Endothelial cell (in vitro differentiated cells): Measurements from ENCODE around the gene C19orf33. TPM values are rescaled to one million over a fixed set of nuclear protein-coding genes. Genes with fewer than 3 reads are reported as not detected.
"Not testable (repeated sequence)": the region's sequence is repeated elsewhere in the genome, so short reads cannot be mapped to it uniquely, and the experiment has no call there.

Experiments
- DNase-seq: peaks from one replicate; pipeline ENCODE4 v3.0.0; 2021; ENCODE audit warnings: low spot score
- H3K27ac Mint-ChIP-seq: one replicate; pipeline ENCODE4 v1.8.0; 2021; ENCODE audit warnings: mixed read lengths, inconsistent platforms; ENCODE audit not compliant: unreplicated experiment
- H3K27me3 Mint-ChIP-seq: one replicate; pipeline ENCODE4 v1.8.0; 2021; ENCODE audit warnings: mild to moderate bottlenecking, moderate library complexity, mixed read lengths, inconsistent platforms; ENCODE audit not compliant: unreplicated experiment
- H3K36me3 Mint-ChIP-seq: one replicate; pipeline ENCODE4 v1.8.0; 2021; ENCODE audit warnings: mild to moderate bottlenecking, low read depth, mixed read lengths, inconsistent platforms; ENCODE audit not compliant: unreplicated experiment
- H3K4me1 Mint-ChIP-seq: one replicate; pipeline ENCODE4 v1.8.0; 2021; ENCODE audit warnings: mild to moderate bottlenecking, mixed read lengths, inconsistent platforms; ENCODE audit not compliant: unreplicated experiment
- H3K4me3 Mint-ChIP-seq: one replicate; pipeline ENCODE4 v1.8.0; 2021; ENCODE audit warnings: mild to moderate bottlenecking, mixed read lengths, inconsistent platforms; ENCODE audit not compliant: unreplicated experiment
- H3K9me3 Mint-ChIP-seq: one replicate; pipeline ENCODE4 v1.8.0; 2021; ENCODE audit warnings: mixed read lengths, inconsistent platforms; ENCODE audit not compliant: unreplicated experiment
- CTCF ChIP-seq: fragments of 200-600 bp; sonication (generic); IDR thresholded peaks from one replicate; pipeline ENCODE4 v1.5.0; 2021; ENCODE audit warnings: antibody characterized with exemption; ENCODE audit not compliant: unreplicated experiment
- long read RNA-seq: library from polyadenylated mRNA; unstranded; transcript quantifications from one replicate; pipeline ENCODE4 v2.0.0, GENCODE V29; 2020; ENCODE audit not compliant: unreplicated experiment
- total RNA-seq: library from RNA; stranded (reverse); fragmentation: NEBNext Ultra II Directional; extraction: Animal tissue kit (Norgen Biotek cat#: 25700); gene quantifications from one replicate; pipeline ENCODE4 v1.2.1, GENCODE V29; 2021; ENCODE audit not compliant: unreplicated experiment

Gene C19orf33
- 2.7 TPM for total RNA-seq
- long read RNA-seq, partial matches to known transcripts: 0 of 5 reads
- long read RNA-seq, other reads (novel, unspliced or antisense): 0 of 5 reads

- H3K36me3 Mint-ChIP-seq: peaks cover 4% of the 10 kb centered on the region
Observed at GRCh38 chr19:38303517-38304351, at the start of gene C19orf33. Gene C19orf33 (plus strand): TSS chr19:38304251. CDS start chr19:38304262, 11 bp downstream.

GRCh38 chr19:38255383-38256014, 48.6 kb upstream of the C19orf33 start:
- Mint-ChIP-seq H3K9me3 (no peaks in the 10 kb centered on the region), H3K27ac (no peak overlapping the region), H3K4me3 (no peak overlapping the region), H3K27me3 (peaks cover 23% of the 10 kb centered on the region), H3K36me3 (no peaks in the 10 kb centered on the region), H3K4me1 (peaks cover 6% of the 10 kb centered on the region)
- no peak for DNase-seq
- TF ChIP-seq CTCF: no peak

More at GRCh38 chr19:38303517-38304351, at the start of gene C19orf33:
- Mint-ChIP-seq H3K9me3 (no peaks in the 10 kb centered on the region), H3K4me3 (no peak within 1 kb of the TSS), H3K4me1 (peaks cover 9% of the 10 kb centered on the region), H3K27me3 (peaks cover 6% of the 10 kb centered on the region), H3K27ac (no peak within 1 kb of the TSS)
- no peak for DNase-seq
- TF ChIP-seq CTCF: no peak

- H3K27ac Mint-ChIP-seq, DNase-seq, H3K9me3 Mint-ChIP-seq, H3K4me3 Mint-ChIP-seq, H3K36me3 Mint-ChIP-seq: not testable (repeated sequence)
- Mint-ChIP-seq H3K4me1 (peaks cover 18% of the 10 kb centered on the region), H3K27me3 (peaks cover 17% of the 10 kb centered on the region)
Observed at GRCh38 chr19:38261942-38262341, 42.1 kb upstream of the C19orf33 start.

GRCh38 chr19:38262585-38263268, 41.3 kb upstream of the C19orf33 start:
- no peak for TF ChIP-seq CTCF
- H3K27ac Mint-ChIP-seq: peak overlapping the region; percentile 11
- H3K4me1 Mint-ChIP-seq: peaks cover 24% of the 10 kb centered on the region
- H3K4me3 Mint-ChIP-seq: peak overlapping the region; percentile 51
- H3K9me3 Mint-ChIP-seq: no peaks in the 10 kb centered on the region
- H3K27me3 Mint-ChIP-seq: peaks cover 13% of the 10 kb centered on the region
- H3K36me3 Mint-ChIP-seq: peaks cover 3% of the 10 kb centered on the region
- no peak for DNase-seq

- H3K27ac Mint-ChIP-seq: no peak overlapping the region
- peaks cover 11% of the 10 kb centered on the region for H3K27me3 Mint-ChIP-seq
- no peak for DNase-seq
- H3K36me3 Mint-ChIP-seq: peaks cover 3% of the 10 kb centered on the region
- H3K4me3 Mint-ChIP-seq: peak overlapping the region; percentile 88
- H3K4me1 Mint-ChIP-seq: peaks cover 29% of the 10 kb centered on the region
- no peaks in the 10 kb centered on the region for H3K9me3 Mint-ChIP-seq
- TF ChIP-seq CTCF: no peak
Observed at GRCh38 chr19:38263689-38264485, 40.2 kb upstream of the C19orf33 start.
